ENCODE measurements around the gene PROCA1. TPM values are rescaled to one million over a fixed set of nuclear protein-coding genes. Genes with fewer than 3 reads are reported as not detected.

PROCA1 gene
- total and polyA plus RNA-seq, 9 of the 15 experiments (the other 6 are each of a cell fraction or from before 2014, with no cell fraction given): 0.78 to 16.2 (median 5.6) TPM

DNA sequence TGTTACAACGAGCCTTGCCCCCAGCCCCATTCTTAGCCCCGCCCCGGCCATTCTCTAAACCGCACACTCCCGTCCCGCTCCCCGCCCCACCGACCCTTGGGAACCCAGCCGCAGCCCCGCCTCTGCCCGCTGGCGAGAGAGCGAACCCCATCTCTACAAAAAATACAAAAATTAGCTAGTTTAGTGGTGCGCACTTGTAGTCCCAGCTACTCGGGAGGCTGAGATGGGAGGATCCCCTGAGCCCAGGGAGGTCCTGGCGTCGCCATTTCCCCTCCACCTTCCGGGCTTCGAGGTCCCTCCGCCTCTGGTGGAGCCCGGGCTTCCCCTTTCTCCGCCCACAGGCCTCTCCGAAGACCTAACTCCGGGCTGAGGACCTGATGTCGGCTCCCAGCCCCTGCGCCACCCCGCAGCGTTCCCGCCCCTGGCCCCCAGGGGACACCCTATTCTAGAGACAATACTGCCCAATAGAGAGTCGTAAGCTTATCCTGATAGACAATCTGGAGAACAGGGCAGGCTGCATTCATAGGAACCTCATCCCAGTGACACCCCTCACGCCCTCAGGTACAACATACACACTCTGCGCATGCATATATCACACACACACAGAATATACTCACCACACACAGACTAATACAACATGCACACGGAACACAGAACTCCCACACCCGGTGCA lies 480 bp upstream of the PROCA1 start (continued):
- 0 out of 2 replicates have a peak, but pooled peaks have one; percentile 26 for TF ChIP-seq HCFC1 (IDR thresholded peaks at IDR 0.05; ENCODE audit: low read depth, low read length)
- peak in 1 of 2 experiments; percentile 57; a peak in 1 of 4 replicates for TF ChIP-seq HDAC1 (IDR thresholded peaks at IDR 0.05)
- no peak for TF ChIP-seq ZNF23 (CRISPR knock-in tag; IDR thresholded peaks at IDR 0.05)
- no peak for TF ChIP-seq ZFP1 (CRISPR knock-in tag; IDR thresholded peaks at IDR 0.05)
- no peak for TF ChIP-seq TGIF2 (CRISPR knock-in tag; IDR thresholded peaks at IDR 0.05)
- no peak for TF ChIP-seq ZSCAN29 (IDR thresholded peaks at IDR 0.05)
- TF ChIP-seq SAFB (IDR thresholded peaks at IDR 0.05; ENCODE audit: borderline replicate concordance, low read depth, low read length): no peak
- TF ChIP-seq, protein P1, sequence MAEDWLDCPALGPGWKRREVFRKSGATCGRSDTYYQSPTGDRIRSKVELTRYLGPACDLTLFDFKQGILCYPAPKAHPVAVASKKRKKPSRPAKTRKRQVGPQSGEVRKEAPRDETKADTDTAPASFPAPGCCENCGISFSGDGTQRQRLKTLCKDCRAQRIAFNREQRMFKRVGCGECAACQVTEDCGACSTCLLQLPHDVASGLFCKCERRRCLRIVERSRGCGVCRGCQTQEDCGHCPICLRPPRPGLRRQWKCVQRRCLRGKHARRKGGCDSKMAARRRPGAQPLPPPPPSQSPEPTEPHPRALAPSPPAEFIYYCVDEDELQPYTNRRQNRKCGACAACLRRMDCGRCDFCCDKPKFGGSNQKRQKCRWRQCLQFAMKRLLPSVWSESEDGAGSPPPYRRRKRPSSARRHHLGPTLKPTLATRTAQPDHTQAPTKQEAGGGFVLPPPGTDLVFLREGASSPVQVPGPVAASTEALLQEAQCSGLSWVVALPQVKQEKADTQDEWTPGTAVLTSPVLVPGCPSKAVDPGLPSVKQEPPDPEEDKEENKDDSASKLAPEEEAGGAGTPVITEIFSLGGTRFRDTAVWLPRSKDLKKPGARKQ (CRISPR knock-in tag; IDR thresholded peaks at IDR 0.05): no peak
- no peak for TF ChIP-seq NFXL1 (CRISPR knock-in tag; IDR thresholded peaks at IDR 0.05)
- TF ChIP-seq NCOA6 (IDR thresholded peaks at IDR 0.05): no peak
- no peak for TF ChIP-seq KHSRP (IDR thresholded peaks at IDR 0.05)
- TF ChIP-seq, protein P2, sequence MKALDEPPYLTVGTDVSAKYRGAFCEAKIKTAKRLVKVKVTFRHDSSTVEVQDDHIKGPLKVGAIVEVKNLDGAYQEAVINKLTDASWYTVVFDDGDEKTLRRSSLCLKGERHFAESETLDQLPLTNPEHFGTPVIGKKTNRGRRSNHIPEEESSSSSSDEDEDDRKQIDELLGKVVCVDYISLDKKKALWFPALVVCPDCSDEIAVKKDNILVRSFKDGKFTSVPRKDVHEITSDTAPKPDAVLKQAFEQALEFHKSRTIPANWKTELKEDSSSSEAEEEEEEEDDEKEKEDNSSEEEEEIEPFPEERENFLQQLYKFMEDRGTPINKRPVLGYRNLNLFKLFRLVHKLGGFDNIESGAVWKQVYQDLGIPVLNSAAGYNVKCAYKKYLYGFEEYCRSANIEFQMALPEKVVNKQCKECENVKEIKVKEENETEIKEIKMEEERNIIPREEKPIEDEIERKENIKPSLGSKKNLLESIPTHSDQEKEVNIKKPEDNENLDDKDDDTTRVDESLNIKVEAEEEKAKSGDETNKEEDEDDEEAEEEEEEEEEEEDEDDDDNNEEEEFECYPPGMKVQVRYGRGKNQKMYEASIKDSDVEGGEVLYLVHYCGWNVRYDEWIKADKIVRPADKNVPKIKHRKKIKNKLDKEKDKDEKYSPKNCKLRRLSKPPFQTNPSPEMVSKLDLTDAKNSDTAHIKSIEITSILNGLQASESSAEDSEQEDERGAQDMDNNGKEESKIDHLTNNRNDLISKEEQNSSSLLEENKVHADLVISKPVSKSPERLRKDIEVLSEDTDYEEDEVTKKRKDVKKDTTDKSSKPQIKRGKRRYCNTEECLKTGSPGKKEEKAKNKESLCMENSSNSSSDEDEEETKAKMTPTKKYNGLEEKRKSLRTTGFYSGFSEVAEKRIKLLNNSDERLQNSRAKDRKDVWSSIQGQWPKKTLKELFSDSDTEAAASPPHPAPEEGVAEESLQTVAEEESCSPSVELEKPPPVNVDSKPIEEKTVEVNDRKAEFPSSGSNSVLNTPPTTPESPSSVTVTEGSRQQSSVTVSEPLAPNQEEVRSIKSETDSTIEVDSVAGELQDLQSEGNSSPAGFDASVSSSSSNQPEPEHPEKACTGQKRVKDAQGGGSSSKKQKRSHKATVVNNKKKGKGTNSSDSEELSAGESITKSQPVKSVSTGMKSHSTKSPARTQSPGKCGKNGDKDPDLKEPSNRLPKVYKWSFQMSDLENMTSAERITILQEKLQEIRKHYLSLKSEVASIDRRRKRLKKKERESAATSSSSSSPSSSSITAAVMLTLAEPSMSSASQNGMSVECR (CRISPR knock-in tag; IDR thresholded peaks at IDR 0.05): no peak
- TF ChIP-seq, protein P3, sequence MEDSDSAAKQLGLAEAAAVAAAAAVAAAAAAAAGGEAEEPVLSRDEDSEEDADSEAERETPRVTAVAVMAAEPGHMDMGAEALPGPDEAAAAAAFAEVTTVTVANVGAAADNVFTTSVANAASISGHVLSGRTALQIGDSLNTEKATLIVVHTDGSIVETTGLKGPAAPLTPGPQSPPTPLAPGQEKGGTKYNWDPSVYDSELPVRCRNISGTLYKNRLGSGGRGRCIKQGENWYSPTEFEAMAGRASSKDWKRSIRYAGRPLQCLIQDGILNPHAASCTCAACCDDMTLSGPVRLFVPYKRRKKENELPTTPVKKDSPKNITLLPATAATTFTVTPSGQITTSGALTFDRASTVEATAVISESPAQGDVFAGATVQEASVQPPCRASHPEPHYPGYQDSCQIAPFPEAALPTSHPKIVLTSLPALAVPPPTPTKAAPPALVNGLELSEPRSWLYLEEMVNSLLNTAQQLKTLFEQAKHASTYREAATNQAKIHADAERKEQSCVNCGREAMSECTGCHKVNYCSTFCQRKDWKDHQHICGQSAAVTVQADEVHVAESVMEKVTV (CRISPR knock-in tag; IDR thresholded peaks at IDR 0.05): no peak
- no peak for TF ChIP-seq ZC3H8 (IDR thresholded peaks at IDR 0.05)
- TF ChIP-seq OTX1 (CRISPR knock-in tag; IDR thresholded peaks at IDR 0.05): no peak; the same call in 1 of the 2 replicates
- TF ChIP-seq, protein P4, sequence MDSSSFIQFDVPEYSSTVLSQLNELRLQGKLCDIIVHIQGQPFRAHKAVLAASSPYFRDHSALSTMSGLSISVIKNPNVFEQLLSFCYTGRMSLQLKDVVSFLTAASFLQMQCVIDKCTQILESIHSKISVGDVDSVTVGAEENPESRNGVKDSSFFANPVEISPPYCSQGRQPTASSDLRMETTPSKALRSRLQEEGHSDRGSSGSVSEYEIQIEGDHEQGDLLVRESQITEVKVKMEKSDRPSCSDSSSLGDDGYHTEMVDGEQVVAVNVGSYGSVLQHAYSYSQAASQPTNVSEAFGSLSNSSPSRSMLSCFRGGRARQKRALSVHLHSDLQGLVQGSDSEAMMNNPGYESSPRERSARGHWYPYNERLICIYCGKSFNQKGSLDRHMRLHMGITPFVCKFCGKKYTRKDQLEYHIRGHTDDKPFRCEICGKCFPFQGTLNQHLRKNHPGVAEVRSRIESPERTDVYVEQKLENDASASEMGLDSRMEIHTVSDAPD (CRISPR knock-in tag; IDR thresholded peaks at IDR 0.05): no peak
- TF ChIP-seq TBP (optimal IDR thresholded peaks at IDR 0.05; ENCODE audit: low read depth, low read length): no peak
